Testis (tissue), 2 donors: ENCODE results near the gene GNA14.

Experiments
- CTCF ChIP-seq, 3 experiments: fragments of 450-650 bp in 2 of 3; fragments of 200-600 bp in 1 of 3; sonication (generic) in 1 of 3; IDR thresholded peaks; one replicate each; pipeline ENCODE4 v1.5.1; 2016 to 2019; ENCODE audit warnings: antibody characterized with exemption in 3 of 3, mild to moderate bottlenecking in 2 of 3, moderate library complexity in 1 of 3
- POLR2A ChIP-seq: fragments of 450-650 bp; IDR thresholded peaks from one replicate; pipeline ENCODE4 v1.6.1; 2017; ENCODE audit warnings: antibody characterized with exemption, mild to moderate bottlenecking, moderate library complexity

GRCh38 chr9:77498891-77499290, 149.2 kb downstream of the GNA14 start:
- no peak for TF ChIP-seq CTCF (IDR thresholded peaks at IDR 0.05)
- no peak for TF ChIP-seq POLR2A
